Measurements from ENCODE around the gene AP2M1.

DNA sequence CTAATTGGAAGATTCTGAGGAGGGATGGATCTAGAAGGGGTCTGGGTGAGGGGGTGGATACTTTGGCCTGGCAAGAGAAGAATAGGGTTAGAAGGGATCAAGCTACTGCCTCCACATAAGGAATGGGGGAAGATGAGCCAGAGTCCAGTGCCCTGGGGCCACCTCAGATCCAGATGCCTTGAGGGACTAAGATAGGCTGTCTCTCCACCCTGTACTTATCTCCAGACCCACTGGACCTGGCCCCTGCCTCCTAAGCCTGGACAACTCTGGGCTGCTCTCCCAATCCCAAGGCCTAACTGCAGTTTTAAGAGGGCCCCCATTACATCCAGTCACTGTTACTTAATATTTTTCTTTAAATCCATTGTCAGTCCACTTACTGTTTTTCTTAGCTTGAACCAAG, 17.4 kb upstream of the AP2M1 start:
- TF ChIP-seq POLR2A (IDR thresholded peaks at IDR 0.05) (no peak), EP300 (IDR thresholded peaks at IDR 0.05) (no peak), POLR2AphosphoS5 (IDR thresholded peaks at IDR 0.05) (no peak)
- TF ChIP-seq, protein P1, sequence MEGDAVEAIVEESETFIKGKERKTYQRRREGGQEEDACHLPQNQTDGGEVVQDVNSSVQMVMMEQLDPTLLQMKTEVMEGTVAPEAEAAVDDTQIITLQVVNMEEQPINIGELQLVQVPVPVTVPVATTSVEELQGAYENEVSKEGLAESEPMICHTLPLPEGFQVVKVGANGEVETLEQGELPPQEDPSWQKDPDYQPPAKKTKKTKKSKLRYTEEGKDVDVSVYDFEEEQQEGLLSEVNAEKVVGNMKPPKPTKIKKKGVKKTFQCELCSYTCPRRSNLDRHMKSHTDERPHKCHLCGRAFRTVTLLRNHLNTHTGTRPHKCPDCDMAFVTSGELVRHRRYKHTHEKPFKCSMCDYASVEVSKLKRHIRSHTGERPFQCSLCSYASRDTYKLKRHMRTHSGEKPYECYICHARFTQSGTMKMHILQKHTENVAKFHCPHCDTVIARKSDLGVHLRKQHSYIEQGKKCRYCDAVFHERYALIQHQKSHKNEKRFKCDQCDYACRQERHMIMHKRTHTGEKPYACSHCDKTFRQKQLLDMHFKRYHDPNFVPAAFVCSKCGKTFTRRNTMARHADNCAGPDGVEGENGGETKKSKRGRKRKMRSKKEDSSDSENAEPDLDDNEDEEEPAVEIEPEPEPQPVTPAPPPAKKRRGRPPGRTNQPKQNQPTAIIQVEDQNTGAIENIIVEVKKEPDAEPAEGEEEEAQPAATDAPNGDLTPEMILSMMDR (IDR thresholded peaks at IDR 0.05): no peak

Measured in upper lobe of left lung (tissue), 4 donors.